ENCODE results near the gene SLC37A2.

Gene SLC37A2

DNA sequence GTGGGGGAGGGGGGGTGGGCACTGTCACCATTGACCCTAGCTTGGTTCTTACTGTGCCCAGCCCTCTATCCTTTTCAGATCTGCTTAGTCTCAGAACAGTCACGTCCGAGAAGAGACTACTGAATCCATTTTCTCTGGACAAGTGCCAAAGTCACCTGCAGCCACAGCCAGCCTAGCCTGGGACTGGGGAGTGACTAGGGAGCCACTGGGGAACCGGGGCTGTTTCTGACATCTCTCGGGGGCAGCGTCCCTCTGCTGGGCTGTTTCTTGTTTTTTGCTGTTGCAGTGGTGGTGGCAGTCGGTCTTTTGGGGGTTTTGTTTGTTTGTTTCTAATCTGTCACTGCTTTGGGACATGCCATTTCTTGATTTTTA is 8.7 kb downstream of the SLC37A2 start:
- DNase-seq: no peak

DNA sequence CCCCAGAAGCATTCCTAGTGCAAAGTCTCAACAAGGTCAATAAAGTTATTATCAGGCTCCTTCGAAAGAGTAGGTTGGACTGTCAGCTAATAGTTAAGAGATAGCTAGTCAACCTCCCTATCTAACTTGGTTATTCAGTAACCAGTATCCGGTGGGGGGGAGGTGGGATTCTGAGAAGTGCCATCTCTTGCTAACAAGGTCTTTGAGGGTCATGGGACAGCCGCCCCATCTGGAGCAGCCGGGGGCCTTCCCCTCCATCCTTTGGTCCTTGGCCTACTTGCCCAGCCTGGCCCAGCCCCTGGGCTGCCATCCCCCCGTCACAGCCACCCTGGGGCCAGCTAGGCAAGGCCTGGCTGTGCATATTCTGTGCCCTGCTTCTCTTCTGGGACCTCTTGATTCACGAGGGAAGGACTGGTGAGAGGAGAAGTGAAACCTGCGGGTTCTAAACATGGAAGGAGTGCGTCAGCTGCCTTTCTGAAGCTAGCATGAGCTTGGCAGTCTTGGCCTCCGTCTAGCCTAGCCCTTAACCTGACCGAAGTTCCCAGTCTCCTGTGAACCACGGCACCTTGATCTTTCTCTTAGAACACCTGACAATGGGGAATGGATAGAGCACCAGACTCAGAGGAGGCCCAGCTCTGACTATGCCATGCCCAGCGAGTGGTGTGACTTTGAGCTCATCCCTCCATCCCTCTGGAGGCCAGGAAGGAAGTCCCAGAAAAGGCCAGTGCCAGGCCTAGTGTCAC is 9.3 kb downstream of the SLC37A2 start:
- DNase-seq: no peak

DNA sequence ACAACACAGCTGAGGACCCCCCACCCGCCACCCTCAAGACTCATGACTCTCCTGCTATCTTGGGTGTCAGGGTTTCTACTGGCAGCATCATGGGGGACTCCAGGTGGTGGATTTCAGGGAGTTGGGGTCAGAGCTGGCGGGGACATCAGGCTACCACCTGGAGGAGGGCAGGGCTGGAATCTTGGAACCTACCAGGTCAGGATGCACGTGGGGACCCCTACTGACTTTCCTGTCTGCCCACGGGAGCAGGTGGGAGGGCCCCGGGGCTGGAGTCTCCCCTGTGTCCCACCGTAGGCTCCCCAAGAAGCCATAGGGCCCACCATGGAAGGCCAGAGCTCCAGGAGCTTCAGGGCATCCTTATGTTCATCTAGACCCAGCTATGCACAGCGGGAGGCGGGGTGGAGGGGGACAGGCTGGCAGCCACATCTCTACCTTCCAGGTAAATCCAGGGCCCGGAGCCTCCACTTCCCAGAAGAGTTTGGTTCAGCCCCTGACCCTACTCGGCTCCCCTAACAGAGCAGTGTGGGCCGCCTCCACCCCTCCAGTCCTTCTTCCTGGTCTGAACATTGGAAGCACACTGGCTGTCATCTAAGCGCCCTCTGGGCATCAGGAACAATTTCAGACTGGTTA is 10.0 kb downstream of the SLC37A2 start:
- no peak for DNase-seq

DNA sequence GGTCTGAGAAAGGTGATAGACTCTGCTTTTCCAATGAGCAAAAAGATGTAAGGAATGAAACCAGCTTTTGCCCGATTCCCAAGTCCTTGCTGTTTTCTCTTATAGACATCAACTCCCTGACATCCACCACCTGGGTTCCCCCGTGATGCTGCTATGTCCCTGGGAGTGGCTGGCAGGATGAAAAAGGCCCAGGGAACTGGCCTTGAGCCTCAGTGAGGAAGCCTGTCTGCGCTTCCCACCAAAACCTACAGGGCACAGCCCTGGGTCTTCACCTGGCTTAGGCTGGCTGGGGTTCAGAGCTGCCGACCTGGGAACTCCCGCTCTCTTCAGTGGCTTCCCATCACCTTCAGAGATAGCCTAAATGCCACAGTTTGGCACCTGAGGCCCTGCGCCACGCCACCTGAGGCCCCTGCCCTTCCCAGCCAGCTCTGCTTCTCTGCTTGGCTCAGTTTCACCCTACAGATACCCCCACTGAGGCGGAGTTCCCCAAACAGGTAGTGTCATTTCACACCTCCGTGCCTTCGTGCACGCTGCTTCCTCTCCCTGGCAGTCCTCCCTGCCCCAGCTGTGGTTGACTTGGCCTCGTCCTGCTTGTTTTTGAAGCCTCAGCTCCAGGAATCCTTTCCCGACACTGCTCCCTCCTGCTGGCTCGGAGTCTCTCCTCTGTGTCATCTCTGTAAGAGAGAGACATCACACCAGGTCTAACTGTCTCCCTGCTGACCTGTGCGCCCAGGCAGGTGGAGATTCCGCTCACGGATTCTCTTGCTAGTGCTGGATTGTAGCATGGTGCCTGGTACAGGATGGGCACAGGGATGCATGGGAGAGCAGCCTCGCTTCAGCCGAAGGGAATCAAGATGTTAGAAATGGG is 10.7 kb downstream of the SLC37A2 start:
- no peak for DNase-seq

DNA sequence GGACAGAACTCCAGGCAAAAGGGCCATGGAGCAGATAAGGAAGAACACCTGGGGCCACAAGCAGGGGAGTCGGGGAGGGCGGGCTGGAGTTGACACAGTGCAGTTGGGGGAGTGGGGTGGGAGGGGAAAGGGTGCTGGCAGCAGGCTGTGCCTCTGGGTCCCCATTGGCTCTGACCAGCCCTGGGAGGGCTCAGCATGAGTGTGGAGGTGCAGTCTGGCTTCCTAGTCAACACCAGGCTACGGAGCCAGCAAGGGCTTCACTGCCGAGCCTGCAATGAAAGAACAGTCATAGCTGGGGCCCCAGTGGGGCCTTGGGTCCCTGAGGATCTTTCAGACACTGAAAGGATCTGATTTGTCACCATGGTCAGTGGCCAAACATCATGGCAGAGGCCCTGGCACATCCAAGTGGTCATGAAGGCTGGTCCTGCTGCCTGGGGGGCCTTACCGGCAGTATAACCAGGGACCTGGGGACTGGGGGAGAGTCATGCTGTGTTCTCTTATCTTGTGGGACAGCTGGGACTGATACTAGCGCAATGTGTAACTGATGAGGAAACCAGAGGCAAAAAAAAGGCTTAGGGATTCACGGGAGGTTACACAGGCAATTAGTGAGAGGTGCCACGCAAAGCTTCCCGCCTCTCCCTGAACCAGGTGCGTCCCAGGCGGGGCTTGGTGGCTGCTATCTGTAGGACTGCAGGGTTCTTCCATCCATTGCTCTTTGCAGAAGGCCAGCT is 11.6 kb downstream of the SLC37A2 start:
- DNase-seq: no peak

DNA sequence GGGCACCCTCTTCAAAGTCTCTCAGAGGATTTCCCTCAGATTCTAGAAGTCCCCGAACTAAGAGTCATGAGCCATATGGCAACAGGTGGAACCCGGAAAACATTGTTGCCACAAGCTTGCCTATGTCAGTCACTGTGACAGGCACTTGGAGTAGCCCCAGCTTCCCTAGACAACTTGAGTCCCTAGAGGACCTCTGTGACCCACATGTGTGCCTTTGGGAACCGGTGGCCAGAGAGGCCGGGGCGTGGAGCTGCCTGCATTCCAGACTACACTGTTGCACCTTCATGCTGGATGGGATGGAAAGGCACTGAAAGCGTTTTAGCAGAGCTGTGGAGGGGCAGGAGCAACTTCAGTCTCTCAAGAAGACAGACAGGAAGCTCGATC is 12.1 kb downstream of the SLC37A2 start:
- DNase-seq: no peak

DNA sequence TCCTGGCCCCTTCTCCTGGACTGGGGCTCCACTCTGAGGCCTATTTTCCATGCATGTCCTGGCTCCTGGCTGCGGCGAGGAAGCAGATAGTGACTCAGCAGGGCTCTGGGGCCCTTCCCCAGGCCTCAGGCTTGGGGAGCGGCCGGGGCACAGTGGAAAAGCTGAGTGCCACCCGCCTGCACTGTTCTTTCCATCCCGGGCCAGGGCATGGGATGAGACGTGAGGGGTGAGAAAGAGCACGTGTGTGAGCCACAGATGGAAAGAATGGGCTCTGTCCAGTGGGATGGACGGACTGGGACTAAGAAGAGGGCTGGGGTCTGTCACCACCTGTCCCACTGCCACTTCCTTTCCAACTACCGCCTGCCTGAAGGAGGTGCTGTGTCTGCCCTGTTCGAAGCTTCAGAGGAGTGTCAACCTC is 12.8 kb downstream of the SLC37A2 start:
- DNase-seq: no peak

DNA sequence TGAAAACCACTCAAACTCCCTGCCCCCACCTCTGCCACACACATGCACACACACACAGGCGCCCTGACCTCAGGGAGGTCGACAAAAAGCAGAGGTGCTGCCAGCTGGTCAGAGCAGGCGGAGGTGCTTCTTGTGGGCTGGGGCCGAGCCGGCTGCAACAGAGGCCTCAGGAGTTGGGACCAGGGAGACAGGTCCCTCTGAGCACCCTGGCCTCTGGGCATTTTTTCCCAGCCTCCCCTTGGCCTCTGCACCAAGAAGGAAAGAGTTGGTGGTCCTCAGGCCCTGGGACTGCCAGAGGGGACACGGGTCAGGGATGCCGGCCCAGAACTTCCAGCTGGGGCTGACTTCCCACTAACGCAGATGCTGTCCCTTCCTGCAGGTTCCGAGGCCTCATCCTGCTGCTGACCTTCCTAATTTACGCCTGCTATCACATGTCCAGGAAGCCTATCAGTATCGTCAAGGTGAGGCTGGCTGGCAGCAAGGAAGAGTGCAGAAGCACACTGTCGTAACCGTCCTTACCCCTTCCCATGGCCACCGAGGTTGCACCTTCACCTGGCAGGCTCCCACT is 13.4 kb downstream of the SLC37A2 start:
- no peak for DNase-seq

DNA sequence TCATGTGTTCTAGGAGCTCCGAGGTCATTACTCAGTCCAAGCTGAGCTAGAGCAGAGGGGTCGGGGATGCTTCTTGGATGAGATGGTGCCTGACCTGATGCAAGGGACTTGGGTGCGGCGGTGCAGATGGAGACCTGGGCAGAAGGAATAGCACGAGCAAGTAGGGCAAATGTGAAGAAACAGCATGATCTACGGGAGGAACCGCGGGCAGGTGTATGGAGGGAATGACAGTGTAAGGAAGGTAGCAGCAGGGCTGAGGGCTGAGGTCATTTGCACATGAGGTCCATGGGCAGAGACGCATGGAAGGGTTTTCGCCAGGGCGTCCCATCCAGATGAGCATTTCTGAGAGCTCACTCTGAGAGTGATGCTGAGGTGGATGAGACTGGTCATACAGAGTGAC is 14.9 kb downstream of the SLC37A2 start:
- no peak for DNase-seq

DNA sequence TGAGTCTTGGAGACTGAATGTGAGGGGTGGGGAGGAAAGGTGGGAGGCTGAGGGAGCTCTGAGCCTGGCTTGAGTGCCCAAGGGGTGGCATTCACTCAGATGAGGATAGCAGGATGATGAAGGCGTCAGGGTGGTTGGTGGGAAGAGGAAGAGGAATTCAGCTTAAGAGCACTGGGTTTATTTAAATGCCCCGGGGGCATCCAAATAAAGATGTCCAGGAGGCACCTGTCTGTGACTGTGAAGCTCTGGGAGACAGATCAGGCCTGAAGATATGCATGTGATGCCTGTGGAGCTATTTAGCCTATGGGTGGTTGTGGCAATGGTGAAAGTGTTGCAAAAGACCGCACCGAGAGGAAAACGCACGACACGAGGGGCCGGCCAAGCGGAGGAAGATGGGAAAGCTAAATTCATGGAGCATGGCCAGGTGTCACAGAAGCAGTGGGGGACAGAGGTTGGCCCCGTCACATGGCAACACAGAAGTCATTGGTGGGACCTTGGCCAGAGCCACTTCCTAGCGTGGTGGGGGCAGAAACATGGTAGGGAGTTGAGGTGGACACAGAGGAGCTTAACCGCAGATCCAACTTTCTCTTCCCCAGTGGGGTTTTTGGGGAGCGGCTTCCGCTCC is 15.5 kb downstream of the SLC37A2 start:
- DNase-seq: no peak

DNA sequence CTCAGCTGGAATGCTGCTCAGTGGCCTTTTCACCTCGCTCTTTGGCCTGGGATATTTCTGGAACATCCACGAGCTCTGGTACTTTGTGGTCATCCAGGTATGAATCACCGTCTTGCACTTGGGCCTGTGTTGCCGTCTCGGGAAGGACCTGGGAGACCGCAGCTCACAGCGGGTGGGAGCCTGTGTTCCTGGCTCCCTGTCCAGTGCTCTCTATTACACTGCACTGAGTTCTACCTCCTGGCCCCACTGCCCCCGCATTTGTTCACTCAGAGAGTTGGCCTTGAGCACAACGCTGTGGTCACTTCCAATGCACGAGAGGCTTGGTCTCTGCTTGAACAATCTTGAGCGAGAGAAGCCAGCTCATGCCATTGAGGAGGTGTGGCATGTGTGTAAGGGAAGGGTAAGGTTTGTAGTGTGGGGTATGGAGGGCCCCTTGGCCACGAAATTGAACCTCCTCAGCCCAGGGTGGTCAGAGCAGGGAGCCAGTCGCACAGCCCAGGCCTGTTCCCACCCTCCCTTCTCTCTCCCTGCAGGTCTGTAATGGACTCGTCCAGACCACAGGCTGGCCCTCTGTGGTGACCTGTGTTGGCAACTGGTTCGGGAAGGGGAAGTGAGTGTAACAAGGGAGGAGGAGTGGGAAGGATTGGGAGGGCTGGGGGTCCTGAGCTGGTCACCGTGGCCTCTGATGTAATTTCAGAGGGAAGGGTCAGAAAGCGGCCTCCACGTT is 16.2 kb downstream of the SLC37A2 start:
- DNase-seq: no peak

DNA sequence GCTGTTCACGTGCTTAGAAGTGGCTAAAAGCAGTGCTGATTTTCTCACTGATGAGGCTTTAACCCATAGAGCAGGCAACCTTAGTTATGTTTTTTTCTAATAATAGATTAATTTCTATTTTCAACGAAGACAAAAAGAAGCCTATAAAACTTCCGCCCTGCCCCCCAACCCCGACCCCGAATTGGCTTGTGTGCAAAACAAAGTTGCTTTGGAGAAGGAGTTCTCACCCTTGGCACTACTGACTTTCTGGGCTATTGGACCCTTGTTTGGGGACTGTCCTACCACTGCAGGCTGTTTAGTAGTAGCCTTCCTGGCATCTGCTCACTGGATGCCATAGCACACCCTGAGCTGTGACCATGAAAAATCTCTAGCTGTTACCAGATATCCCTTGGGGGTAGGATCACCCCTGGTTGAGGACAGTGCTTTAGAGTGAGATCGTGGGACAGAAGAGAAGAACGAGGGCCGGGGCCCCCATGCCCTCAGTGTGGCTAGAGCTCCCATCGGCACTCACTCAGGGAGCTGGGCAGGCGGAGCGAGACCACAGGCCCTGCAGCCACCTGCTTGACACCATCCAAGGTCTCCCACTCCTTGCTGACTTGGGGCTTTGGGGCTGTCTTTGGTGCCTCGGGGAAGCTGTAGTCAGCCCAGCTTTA is 16.9 kb downstream of the SLC37A2 start:
- no peak for DNase-seq

DNA sequence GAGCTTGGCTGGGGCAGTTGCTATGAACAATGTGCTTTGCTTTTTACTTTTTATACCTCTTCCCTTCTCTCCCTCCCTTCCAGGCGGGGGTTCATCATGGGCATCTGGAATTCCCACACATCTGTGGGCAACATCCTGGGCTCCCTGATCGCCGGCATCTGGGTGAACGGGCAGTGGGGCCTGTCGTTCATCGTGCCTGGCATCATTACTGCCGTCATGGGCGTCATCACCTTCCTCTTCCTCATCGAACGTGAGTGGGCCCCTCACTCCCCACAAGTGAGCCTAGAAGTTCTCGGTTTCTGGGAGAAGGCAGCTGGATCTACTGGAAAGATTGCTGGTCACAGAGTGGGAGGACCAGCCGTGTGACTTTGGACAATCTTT is 17.4 kb downstream of the SLC37A2 start:
- DNase-seq: no peak

DNA sequence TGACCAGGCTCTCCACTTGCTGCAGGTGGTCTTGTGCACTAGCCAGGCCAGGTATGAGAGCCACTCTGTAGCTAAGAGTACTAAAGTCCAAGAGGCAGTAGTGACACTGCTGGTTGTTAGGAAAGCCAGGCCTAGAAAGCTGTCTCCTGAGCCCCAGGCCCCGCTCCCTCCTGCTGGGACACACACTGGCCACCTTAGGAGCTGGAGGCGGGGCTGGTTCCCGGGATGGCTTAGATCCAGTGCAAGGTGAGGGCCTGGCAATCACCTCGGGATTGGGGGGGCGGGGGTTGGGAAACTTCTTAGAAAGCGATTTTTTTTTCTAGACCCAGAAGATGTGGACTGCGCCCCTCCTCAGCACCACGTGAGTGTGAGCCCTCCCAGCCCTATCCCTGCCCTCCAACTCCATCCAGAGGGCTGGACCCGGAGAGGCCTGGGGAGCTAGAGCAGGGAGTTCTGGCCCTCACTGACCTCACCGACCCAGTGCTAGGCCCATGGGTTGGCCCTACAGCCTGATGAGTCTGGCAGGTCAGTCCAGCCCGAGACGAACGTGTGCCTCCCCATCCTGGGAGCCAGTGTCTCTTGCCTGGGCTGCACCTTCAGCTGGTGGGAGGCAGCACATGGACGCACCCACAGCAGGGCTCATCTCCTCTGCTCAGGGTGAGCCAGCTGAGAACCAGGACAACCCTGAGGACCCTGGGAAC is 18.1 kb downstream of the SLC37A2 start:
- DNase-seq: no peak

DNA sequence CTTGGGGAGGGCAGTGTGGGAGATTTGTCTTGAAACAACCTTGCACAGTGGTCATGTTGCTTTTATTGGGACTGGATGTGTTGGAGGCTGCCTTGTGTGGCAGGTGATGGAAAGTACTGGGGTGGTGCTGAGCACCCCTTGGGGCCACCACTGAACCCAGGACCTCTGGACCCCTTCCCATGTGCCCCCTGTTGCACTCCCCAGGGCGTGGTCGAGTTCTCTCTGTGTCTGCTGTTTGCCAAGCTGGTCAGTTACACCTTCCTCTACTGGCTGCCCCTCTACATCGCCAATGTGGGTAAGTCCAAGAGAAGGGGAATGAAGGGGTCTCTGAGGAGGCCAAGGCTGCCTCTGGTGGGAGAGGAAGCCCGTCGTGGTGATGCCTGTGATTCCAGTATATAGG is 18.9 kb downstream of the SLC37A2 start:
- DNase-seq: no peak

DNA sequence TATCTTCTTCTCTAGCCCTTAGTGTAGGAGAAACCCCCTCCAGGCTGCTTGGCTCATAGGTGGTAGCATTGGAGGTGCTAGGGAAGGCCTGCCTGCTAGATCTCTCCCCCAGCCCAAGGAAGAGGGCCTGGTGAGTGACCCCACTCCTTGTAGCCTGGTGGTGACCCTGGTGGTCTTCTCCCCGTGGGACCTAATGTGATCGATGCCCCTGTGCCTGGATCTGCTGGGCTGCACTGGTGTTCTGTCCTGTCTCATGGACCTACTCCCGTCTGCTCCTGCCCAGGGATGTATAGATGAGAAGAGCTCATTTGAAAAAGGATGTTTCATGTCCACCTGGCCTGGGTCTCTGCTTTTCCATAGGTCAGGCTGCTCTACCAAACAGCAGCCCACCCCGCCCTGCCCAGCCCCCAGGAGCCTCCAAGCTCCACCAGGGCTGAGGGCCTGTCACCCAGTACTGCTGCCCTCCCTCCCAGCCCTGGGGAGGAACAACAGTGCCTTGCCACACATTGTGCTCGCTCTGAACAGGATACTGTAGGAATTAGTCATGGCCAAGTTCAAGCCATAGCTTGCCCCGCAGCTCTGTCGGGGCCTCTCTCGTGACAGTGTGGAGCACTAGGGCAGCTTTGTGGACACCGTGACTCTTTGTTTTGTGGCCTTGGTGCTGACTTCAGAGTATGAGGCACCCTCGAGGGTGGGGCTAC is 19.7 kb downstream of the SLC37A2 start:
- DNase-seq: no peak

DNA sequence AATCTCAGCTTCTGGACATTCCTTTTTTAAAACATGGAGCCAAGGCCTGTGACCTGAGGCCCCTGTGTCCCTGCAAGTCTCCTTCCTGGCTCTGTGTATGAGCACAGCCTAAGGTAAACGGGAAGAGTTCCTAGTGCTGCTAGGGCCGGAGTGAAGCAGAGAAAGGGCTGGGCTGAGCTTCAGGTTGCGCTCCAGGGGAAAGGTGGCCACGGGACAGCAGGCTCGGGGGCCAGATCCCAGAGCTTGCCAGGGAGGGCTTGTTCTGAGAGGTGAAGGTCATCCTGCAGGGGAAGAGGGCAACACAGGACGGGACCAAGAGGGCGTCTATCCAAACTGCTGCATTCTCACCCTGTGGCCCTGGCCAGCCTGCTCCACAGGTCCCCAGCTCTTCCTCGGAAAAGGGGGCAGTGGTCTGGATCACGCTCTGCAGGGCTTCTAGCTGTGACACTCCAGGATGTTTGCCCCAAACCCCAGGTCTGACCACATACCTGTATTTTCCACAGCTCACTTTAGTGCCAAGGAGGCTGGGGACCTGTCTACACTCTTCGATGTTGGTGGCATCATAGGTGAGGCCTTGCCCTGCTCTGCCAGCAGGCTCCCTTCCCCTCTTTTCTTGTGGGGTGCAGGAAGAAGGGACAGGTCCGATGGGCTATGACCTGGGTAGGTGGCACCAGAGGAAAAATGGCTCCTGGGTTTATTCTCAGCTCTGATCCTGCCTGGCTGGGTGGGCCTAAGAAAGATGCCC is 20.4 kb downstream of the SLC37A2 start:
- no peak for DNase-seq

DNA sequence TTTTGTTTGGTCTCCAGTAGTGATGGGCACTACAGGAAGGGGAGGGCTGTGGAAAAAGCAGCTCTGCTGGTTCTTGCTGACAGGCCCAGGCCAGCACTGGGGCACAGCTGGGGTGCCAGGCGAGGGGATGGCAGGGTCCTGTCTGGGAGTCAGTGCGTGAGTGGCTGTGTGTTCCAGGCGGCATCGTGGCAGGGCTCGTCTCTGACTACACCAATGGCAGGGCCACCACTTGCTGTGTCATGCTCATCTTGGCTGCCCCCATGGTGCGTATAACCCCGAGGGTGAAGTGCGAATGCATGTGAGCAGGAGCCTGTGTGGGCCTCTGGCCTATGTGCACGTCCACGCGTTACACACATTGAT is 20.9 kb downstream of the SLC37A2 start:
- no peak for DNase-seq

DNA sequence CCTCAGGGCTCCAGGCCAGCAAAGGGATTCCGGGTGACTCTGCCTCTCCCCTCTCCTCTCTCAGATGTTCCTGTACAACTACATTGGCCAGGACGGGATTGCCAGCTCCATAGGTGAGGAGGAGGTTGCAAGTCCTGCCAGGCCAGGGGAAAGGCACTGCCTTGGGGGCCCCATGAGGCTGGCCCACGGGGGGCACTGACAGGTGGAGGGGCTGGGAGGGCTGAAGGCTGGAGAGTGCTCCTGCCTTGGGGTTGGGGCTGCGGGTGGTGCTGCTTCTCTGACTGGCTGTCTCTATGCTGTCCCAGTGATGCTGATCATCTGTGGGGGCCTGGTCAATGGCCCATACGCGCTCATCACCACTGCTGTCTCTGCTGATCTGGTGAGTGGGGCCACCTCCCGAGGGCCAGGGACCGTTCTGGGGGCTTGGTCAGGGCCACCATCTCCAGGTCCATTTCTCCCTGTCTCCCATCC is 21.7 kb downstream of the SLC37A2 start:
- DNase-seq: no peak
